ENCODE results near the gene EIF1. TPM values are rescaled to one million over a fixed set of nuclear protein-coding genes. Genes with fewer than 3 reads are reported as not detected.

EIF1 gene
- total and polyA plus RNA-seq, 2 experiments from 2014 or later = 272 to 603 TPM

DNA sequence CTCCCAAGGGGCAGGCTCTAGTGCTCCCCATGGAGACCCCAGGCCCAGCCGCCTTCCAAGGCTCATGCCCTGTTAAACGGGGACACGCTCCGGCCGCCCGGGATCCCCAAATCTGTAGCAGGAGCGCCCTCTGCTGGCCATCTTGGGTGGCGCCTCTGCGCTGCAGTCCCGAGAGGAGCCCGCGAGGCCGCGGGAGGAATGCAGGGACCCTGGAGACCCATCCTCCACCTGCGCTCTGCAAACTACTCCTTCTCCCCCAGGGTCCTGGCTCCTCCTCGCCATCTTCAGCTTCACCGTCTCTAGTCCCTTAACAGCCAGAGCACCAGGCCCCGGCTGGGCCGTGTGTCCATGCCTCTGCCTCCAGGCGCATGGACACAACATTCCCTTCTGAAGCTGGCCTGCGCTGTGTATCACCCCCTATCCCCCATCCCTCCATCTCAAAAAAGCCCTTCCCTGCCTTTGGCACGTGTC lies 40.7 kb upstream of the EIF1 start:
- H3K36me3 Mint-ChIP-seq (ENCODE audit: low read depth) = no peaks in the 10 kb centered on the region
- ATAC-seq = peak; percentile 93
- no peaks in the 10 kb centered on the region for H3K9me3 Mint-ChIP-seq

More for the DNA sequence above, 40.7 kb upstream of the EIF1 start:
- Histone ChIP-seq H3K4me2 (peak overlapping the region; percentile 87), H3K36me3 (ENCODE audit: insufficient read depth) (no peaks in the 10 kb centered on the region), H3K79me2 (replicated peaks; ENCODE audit: insufficient read depth) (no peaks in the 10 kb centered on the region), H3K9me2 (ENCODE audit: insufficient read depth) (no peaks in the 10 kb centered on the region), H3K4me1 (ENCODE audit: insufficient read depth) (no peaks in the 10 kb centered on the region), H4K20me1 (replicated peaks; ENCODE audit: insufficient read depth) (no peaks in the 10 kb centered on the region), H3K27me3 (ENCODE audit: insufficient read depth) (no peaks in the 10 kb centered on the region), H3K4me3 (peak overlapping the region; percentile 69), H3F3A (replicated peaks; ENCODE audit: low read depth) (no peaks in the 10 kb centered on the region), H2AFZ (peak overlapping the region; percentile 99), H3K27ac (ENCODE audit: low read depth) (no peak overlapping the region)
- peak; percentile 95 for DNase-seq (ENCODE audit: low spot score)
- H3K4me1 Mint-ChIP-seq = peaks cover 4% of the 10 kb centered on the region; the same call in 1 of the 3 replicates
- H3K27me3 Mint-ChIP-seq (ENCODE audit: insufficient read depth, low read depth, poor library complexity) = peaks cover 4% of the 10 kb centered on the region
- H3K27ac Mint-ChIP-seq = no peak overlapping the region
- TF ChIP-seq, protein P1, sequence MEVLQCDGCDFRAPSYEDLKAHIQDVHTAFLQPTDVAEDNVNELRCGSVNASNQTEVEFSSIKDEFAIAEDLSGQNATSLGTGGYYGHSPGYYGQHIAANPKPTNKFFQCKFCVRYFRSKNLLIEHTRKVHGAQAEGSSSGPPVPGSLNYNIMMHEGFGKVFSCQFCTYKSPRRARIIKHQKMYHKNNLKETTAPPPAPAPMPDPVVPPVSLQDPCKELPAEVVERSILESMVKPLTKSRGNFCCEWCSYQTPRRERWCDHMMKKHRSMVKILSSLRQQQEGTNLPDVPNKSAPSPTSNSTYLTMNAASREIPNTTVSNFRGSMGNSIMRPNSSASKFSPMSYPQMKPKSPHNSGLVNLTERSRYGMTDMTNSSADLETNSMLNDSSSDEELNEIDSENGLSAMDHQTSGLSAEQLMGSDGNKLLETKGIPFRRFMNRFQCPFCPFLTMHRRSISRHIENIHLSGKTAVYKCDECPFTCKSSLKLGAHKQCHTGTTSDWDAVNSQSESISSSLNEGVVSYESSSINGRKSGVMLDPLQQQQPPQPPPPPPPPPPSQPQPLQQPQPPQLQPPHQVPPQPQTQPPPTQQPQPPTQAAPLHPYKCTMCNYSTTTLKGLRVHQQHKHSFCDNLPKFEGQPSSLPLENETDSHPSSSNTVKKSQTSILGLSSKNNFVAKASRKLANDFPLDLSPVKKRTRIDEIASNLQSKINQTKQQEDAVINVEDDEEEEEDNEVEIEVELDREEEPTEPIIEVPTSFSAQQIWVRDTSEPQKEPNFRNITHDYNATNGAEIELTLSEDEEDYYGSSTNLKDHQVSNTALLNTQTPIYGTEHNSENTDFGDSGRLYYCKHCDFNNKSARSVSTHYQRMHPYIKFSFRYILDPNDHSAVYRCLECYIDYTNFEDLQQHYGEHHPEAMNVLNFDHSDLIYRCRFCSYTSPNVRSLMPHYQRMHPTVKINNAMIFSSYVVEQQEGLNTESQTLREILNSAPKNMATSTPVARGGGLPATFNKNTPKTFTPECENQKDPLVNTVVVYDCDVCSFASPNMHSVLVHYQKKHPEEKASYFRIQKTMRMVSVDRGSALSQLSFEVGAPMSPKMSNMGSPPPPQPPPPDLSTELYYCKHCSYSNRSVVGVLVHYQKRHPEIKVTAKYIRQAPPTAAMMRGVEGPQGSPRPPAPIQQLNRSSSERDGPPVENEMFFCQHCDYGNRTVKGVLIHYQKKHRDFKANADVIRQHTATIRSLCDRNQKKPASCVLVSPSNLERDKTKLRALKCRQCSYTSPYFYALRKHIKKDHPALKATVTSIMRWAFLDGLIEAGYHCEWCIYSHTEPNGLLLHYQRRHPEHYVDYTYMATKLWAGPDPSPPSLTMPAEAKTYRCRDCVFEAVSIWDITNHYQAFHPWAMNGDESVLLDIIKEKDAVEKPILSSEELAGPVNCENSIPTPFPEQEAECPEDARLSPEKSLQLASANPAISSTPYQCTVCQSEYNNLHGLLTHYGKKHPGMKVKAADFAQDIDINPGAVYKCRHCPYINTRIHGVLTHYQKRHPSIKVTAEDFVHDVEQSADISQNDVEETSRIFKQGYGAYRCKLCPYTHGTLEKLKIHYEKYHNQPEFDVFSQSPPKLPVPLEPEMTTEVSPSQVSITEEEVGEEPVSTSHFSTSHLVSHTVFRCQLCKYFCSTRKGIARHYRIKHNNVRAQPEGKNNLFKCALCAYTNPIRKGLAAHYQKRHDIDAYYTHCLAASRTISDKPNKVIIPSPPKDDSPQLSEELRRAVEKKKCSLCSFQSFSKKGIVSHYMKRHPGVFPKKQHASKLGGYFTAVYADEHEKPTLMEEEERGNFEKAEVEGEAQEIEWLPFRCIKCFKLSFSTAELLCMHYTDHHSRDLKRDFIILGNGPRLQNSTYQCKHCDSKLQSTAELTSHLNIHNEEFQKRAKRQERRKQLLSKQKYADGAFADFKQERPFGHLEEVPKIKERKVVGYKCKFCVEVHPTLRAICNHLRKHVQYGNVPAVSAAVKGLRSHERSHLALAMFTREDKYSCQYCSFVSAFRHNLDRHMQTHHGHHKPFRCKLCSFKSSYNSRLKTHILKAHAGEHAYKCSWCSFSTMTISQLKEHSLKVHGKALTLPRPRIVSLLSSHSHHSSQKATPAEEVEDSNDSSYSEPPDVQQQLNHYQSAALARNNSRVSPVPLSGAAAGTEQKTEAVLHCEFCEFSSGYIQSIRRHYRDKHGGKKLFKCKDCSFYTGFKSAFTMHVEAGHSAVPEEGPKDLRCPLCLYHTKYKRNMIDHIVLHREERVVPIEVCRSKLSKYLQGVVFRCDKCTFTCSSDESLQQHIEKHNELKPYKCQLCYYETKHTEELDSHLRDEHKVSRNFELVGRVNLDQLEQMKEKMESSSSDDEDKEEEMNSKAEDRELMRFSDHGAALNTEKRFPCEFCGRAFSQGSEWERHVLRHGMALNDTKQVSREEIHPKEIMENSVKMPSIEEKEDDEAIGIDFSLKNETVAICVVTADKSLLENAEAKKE (CRISPR knock-in tag; IDR thresholded peaks at IDR 0.05) = 0 out of 2 replicates have a peak, but pooled peaks have one; percentile 19
- no peak for TF ChIP-seq STAT1 (IDR thresholded peaks at IDR 0.05; ENCODE audit: unreplicated experiment)
- peak; percentile 40; the same call in 1 of the 2 replicates for TF ChIP-seq CREB1 (CRISPR knock-in tag; IDR thresholded peaks at IDR 0.05; ENCODE audit: low read depth)
- TF ChIP-seq, protein P2, sequence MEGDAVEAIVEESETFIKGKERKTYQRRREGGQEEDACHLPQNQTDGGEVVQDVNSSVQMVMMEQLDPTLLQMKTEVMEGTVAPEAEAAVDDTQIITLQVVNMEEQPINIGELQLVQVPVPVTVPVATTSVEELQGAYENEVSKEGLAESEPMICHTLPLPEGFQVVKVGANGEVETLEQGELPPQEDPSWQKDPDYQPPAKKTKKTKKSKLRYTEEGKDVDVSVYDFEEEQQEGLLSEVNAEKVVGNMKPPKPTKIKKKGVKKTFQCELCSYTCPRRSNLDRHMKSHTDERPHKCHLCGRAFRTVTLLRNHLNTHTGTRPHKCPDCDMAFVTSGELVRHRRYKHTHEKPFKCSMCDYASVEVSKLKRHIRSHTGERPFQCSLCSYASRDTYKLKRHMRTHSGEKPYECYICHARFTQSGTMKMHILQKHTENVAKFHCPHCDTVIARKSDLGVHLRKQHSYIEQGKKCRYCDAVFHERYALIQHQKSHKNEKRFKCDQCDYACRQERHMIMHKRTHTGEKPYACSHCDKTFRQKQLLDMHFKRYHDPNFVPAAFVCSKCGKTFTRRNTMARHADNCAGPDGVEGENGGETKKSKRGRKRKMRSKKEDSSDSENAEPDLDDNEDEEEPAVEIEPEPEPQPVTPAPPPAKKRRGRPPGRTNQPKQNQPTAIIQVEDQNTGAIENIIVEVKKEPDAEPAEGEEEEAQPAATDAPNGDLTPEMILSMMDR (conservative IDR thresholded peaks at IDR 0.05; ENCODE audit: low read depth in 2 of 2) = peak; percentile 82 to 97
- H3K4me3 Mint-ChIP-seq = peak overlapping the region; percentile 73

Measured in GM23338 (cell line).